SK-N-MC (cell line): ENCODE data around the gene MRTFA.

ENCODE experiments used
- EZH2 ChIP-seq: fragments of 200-600 bp; sonication (generic); IDR thresholded peaks from one replicate; pipeline ENCODE4 v1.6.1; 2017; ENCODE audit warnings: antibody characterized with exemption
- POLR2AphosphoS5 ChIP-seq: IDR thresholded peaks from 2 replicates; pipeline ENCODE4 v1.6.1; 2012; ENCODE audit warnings: mild to moderate bottlenecking, low read depth, low read length, borderline replicate concordance

DNA sequence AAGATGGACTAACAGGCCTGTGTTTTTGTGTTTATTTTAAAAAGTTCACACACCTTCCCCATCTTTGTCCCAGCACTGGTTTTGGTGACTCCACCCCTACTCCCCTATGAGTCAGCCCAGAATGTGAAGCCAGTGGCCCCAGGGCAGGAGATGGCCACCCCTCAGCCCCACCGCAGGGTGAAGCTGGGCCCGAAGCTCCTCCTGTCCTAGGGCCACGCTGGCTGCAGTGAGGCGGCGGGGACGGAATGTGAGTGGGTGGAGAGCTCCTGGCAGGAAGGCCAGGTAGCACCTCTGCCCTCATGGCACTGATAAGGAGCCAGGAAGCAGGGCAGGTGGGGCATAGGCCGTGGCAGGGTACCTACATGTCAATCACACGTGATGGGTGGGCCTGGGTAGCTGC is 226.2 kb downstream of the MRTFA start:
- TF ChIP-seq EZH2 (no peak), POLR2AphosphoS5 (no peak)
